ENCODE data around the gene FBXO22.
"Not testable (repeated sequence)": the region's sequence is repeated elsewhere in the genome, so short reads cannot be mapped to it uniquely, and the experiment has no call there.

FBXO22 gene

DNA sequence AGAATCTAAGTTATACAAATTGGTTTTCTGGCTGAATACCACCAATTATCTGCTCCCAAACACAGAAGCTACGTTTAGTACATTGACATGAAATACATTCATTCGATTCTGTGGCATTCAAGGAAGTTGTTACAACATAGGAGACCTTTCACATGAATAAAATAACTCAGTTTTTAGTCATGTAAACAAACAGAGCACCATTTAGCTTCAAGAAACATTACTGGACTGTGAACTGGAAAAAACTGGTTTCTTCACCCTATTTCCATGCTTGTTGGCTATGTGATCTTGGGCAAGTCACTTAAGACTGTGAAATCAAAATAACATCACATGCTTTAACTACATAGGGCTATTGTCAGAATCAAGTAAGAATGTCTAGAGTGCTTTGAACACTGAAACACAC is 62.4 kb downstream of the FBXO22 start:
- no peaks in the 10 kb centered on the region for H3K36me3 Mint-ChIP-seq (ENCODE audit: low read depth)

DNA sequence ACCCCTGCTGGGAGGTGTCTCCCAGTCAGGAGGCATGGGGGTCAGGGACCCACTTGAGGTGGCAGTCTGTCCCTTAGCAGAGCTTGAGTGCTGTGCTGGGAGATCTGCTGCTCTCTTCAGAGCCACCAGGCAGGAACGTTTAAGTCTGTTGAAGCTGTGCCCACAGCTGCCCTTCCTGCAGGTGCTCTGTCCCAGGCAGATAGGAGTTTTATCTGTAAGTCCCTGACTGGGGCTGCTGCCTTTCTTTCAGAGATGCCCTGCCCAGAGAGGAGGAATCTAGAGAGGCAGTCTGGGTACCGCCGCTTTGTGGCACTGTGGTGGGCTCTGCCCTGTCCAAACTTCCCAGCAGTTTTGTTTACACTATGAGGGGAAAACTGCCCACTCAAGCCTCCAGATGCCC is 73.1 kb downstream of the FBXO22 start:
- H3K27ac Mint-ChIP-seq; H3K36me3 Mint-ChIP-seq (ENCODE audit: low read depth); H3K4me1 Mint-ChIP-seq (ENCODE audit: low read depth); H3K27me3 Mint-ChIP-seq; H3K4me3 Mint-ChIP-seq; intact Hi-C loops (cut with micrococcal nuclease): not testable (repeated sequence)
- peaks cover 25% of the 10 kb centered on the region for H3K9me3 Mint-ChIP-seq

More for the DNA sequence above, 62.4 kb downstream of the FBXO22 start:
- intact Hi-C loops (cut with micrococcal nuclease): no loop called here
- H3K4me3 Mint-ChIP-seq: no peak overlapping the region
- no peaks in the 10 kb centered on the region for H3K4me1 Mint-ChIP-seq (ENCODE audit: low read depth)
- no peak overlapping the region for H3K27ac Mint-ChIP-seq
- H3K9me3 Mint-ChIP-seq: no peaks in the 10 kb centered on the region
- no peaks in the 10 kb centered on the region for H3K27me3 Mint-ChIP-seq

DNA sequence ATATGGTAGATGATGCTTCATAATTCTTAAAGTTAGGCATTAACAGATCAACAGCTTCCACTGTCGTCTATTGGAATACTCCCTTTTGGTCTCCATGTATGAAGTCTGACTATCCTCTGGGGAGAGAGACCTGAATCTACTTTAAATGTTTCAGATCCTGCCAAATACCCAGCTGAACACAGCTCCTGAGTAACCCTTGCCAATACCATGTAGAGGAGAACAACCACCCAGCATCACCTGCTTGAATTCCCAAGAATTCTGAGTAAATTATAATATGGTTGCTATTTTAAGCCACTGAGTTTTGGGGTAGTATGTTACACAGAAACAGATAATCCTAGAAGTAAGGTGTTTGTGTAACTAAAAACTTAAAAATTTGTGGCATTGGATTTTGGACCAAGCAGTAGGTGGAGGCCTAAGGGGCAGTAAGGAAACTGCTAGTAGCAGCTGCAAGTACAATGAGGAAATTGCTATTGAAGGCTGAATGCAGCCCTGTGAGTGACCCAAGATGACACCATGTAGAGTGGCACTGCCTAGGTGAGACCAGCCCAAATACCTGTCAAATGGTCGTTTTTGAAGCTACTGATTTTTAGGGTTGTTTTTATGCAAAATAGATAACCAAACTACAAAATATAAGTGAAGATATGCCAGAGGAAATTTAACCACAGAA is 77.6 kb downstream of the FBXO22 start:
- H3K4me3 Mint-ChIP-seq: no peak overlapping the region
- H3K36me3 Mint-ChIP-seq (ENCODE audit: low read depth): no peaks in the 10 kb centered on the region
- H3K27me3 Mint-ChIP-seq: no peaks in the 10 kb centered on the region
- peaks cover 1% of the 10 kb centered on the region for H3K9me3 Mint-ChIP-seq
- intact Hi-C loops (cut with micrococcal nuclease): no loop called here
- H3K4me1 Mint-ChIP-seq (ENCODE audit: low read depth): peaks cover 5% of the 10 kb centered on the region
- no peak overlapping the region for H3K27ac Mint-ChIP-seq

DNA sequence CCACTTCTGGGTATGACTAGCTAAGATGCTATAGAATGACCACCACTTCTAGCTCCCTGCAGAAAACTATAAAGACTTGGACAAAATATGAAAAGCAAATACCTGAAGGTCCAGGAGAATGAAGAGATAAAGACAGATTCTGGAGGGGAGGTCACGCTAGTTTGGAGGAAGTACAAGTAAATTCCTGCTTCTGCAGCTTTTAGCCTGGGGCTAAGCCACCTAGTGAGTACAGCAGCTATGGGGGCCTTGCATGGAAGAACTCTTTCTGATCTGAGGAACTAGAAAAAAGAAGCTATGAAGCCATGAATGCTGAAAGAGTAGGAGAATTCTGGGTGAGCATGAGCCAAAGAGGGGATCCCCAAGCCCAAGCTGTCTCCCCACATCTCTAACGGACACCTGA is 78.8 kb downstream of the FBXO22 start:
- H3K4me3 Mint-ChIP-seq: no peak overlapping the region
- H3K4me1 Mint-ChIP-seq (ENCODE audit: low read depth): peaks cover 5% of the 10 kb centered on the region
- H3K9me3 Mint-ChIP-seq: no peaks in the 10 kb centered on the region
- no peaks in the 10 kb centered on the region for H3K36me3 Mint-ChIP-seq (ENCODE audit: low read depth)
- intact Hi-C loops (cut with micrococcal nuclease): no loop called here
- H3K27ac Mint-ChIP-seq: no peak overlapping the region
- H3K27me3 Mint-ChIP-seq: no peaks in the 10 kb centered on the region

GRCh38 chr15:75984706-75985105 is 81.0 kb downstream of the FBXO22 start:
- H3K27ac Mint-ChIP-seq; H3K36me3 Mint-ChIP-seq (ENCODE audit: low read depth); intact Hi-C loops (cut with micrococcal nuclease); H3K4me3 Mint-ChIP-seq; H3K27me3 Mint-ChIP-seq; H3K4me1 Mint-ChIP-seq (ENCODE audit: low read depth); H3K9me3 Mint-ChIP-seq: not testable (repeated sequence)

DNA sequence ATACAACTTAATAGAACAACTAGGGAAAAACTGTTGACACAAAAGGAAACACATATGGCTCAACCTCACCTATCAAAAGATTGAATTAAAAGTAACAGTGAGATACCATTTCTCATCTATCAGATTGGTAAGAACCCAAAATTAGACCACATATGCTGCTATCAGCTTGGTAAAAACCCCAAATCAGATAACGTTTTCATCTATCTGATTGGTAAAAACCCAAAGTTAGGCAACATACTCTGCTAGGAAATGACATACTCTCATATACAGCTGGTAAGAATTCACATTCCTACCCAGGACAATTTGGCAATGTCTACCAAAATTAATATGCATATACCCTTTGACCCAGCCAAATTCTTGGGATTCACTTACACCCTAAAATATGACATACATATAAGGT is 82.3 kb downstream of the FBXO22 start:
- Mint-ChIP-seq H3K4me1 (ENCODE audit: low read depth) (peaks cover 5% of the 10 kb centered on the region), H3K36me3 (ENCODE audit: low read depth) (no peaks in the 10 kb centered on the region), H3K27me3 (no peaks in the 10 kb centered on the region), H3K27ac (no peak overlapping the region), H3K9me3 (no peaks in the 10 kb centered on the region), H3K4me3 (no peak overlapping the region)
- intact Hi-C loops (cut with micrococcal nuclease): no loop called here

- no peaks in the 10 kb centered on the region for H3K36me3 Mint-ChIP-seq (ENCODE audit: low read depth)
- H3K4me1 Mint-ChIP-seq (ENCODE audit: low read depth): peaks cover 5% of the 10 kb centered on the region
- H3K9me3 Mint-ChIP-seq: peaks cover 10% of the 10 kb centered on the region
- no peak overlapping the region for H3K4me3 Mint-ChIP-seq
- no peaks in the 10 kb centered on the region for H3K27me3 Mint-ChIP-seq
- no peak overlapping the region for H3K27ac Mint-ChIP-seq
- intact Hi-C loops (cut with micrococcal nuclease): no loop called here
Observed at GRCh38 chr15:75989045-75989444, 85.4 kb downstream of the FBXO22 start.

DNA sequence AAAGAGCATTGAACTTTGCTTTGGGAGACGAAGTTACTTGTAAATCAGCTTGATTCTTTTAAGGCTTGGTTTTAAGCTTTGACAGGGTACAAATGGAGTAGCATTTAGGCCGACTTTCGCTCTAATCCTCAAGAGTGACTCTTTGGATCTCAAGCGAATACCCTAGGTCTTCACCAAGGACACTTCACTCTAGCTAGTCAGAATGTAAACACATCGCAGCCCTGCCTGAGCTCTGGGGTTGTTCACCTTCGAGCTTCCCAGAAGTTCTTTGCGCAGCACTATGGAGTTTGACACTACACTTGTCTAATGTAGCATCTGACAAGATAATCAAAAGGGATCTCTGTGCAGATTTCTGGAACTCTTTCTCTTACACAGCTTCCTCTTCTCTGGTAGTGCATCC is 86.2 kb downstream of the FBXO22 start:
- Mint-ChIP-seq H3K36me3 (ENCODE audit: low read depth) (no peaks in the 10 kb centered on the region), H3K27ac (no peak overlapping the region), H3K27me3 (no peaks in the 10 kb centered on the region), H3K4me1 (ENCODE audit: low read depth) (no peaks in the 10 kb centered on the region), H3K9me3 (peaks cover 10% of the 10 kb centered on the region), H3K4me3 (no peak overlapping the region)
- intact Hi-C loops (cut with micrococcal nuclease): no loop called here

All from dendritic cell treated with granulocyte-macrophage colony-stimulating factor and Interleukin-4, amounts not matched to agents 40 ng/mL and 50 ng/mL, for 4 days (primary cell).